Common myeloid progenitor, CD34-positive (primary cell): Measurements from ENCODE around the gene B3GALNT2.

Source experiments
- CTCF ChIA-PET: fragments of 350-600 bp; sonication (Branson Sonifier 250); formaldehyde crosslinking; loops from one replicate; lab custom pipeline; 2021; ENCODE audit warnings: antibody characterized with exemption; lab: Charles Lee
- POLR2A ChIA-PET: fragments of 350-600 bp; sonication (Branson Sonifier 250); formaldehyde crosslinking; loops from one replicate; lab custom pipeline; 2021; ENCODE audit warnings: antibody characterized with exemption; lab: Charles Lee
- DNase-seq, 3 donors: peaks; one replicate each; pipeline versions ENCODE4 v3.0.0 to v3.0.0-alpha.2; 2013
- H3K27ac ChIP-seq, 2 experiments: 1 replicate in 1 of 2; 2 replicates in 1 of 2; pipeline ENCODE4 v1.7.0; 2013; ENCODE audit warnings: inconsistent platforms in 2 of 2, low read length in 2 of 2, mild to moderate bottlenecking in 2 of 2, low read depth in 1 of 2, moderate library complexity in 1 of 2; ENCODE audit not compliant: severe bottlenecking in 2 of 2, insufficient read depth in 1 of 2, poor library complexity in 1 of 2
- H3K27me3 ChIP-seq, 5 experiments: replicated peaks in 2 of 5; 1 replicate in 3 of 5; 2 replicates in 2 of 5; pipeline versions ENCODE4 v1.6.1 to v1.7.0; 2013; ENCODE audit warnings: low read length in 4 of 5, mild to moderate bottlenecking in 2 of 5, moderate library complexity in 2 of 5, inconsistent platforms in 1 of 5; ENCODE audit not compliant: insufficient read depth in 5 of 5, control insufficient read depth in 4 of 5
- H3K36me3 ChIP-seq, 4 experiments: 1 replicate in 2 of 4; 2 replicates in 2 of 4; pipeline versions ENCODE4 v1.6.1 to v1.7.0; 2013; ENCODE audit warnings: low read length in 3 of 4, control low read depth in 1 of 4, mild to moderate bottlenecking in 1 of 4; ENCODE audit not compliant: control insufficient read depth in 4 of 4, insufficient read depth in 4 of 4
- H3K4me1 ChIP-seq, 4 experiments: 1 replicate in 3 of 4; 2 replicates in 1 of 4; pipeline versions ENCODE4 v1.6.1 to v1.7.1; 2013; ENCODE audit warnings: low read length in 3 of 4, mild to moderate bottlenecking in 3 of 4, control low read depth in 1 of 4, inconsistent platforms in 1 of 4, moderate library complexity in 1 of 4; ENCODE audit not compliant: control insufficient read depth in 4 of 4, insufficient read depth in 4 of 4; ENCODE audit errors: control extremely low read depth in 1 of 4
- H3K4me3 ChIP-seq, 7 experiments: 1 replicate in 4 of 7; 2 replicates in 3 of 7; pipeline versions ENCODE4 v1.5.1 to v1.7.0; 2013; ENCODE audit warnings: mild to moderate bottlenecking in 7 of 7, low read length in 6 of 7, moderate library complexity in 6 of 7, inconsistent platforms in 2 of 7, low read depth in 2 of 7, control low read depth in 1 of 7; ENCODE audit not compliant: insufficient read depth in 4 of 7, control insufficient read depth in 1 of 7; ENCODE audit errors: extremely low read depth in 1 of 7
- H3K9me3 ChIP-seq, 5 experiments: 1 replicate in 4 of 5; 2 replicates in 1 of 5; pipeline versions ENCODE4 v1.6.1 to v1.7.1; 2013; ENCODE audit warnings: low read length in 4 of 5, mild to moderate bottlenecking in 2 of 5, inconsistent platforms in 1 of 5, low read depth in 1 of 5, moderate library complexity in 1 of 5; ENCODE audit not compliant: control insufficient read depth in 4 of 5, insufficient read depth in 2 of 5; ENCODE audit errors: control extremely low read depth in 1 of 5
- WGBS: methylation state at CpG from one replicate; pipeline ENCODE4 v1.1.5; 2013; ENCODE audit not compliant: insufficient coverage; 5-methylcytosine and 5-hydroxymethylcytosine counted together

The B3GALNT2 gene

GRCh38 chr1:235515844-235516512 lies 11.7 kb upstream of the B3GALNT2 start:
- H3K9me3 ChIP-seq, result no peaks in the 10 kb centered on the region
- WGBS, result 100% methylated on average over 1 of the region's 5 CpGs
- H3K27ac ChIP-seq, result no peak overlapping the region
- DNase-seq, result peak in 1 of 3 donors; percentile 12
- no peaks in the 10 kb centered on the region for H3K27me3 ChIP-seq
- no peak overlapping the region for H3K4me3 ChIP-seq
- ChIA-PET POLR2A (no interaction called here), CTCF (interaction anchor here (1.0 to 4.8 kb wide), 5 partner anchors 85 to 456 kb away, joined by 3 to 49 read pairs (median 4); no protein-coding TSS in a partner anchor)
- no peaks in the 10 kb centered on the region for H3K4me1 ChIP-seq
- no peaks in the 10 kb centered on the region for H3K36me3 ChIP-seq

GRCh38 chr1:235513495-235514366 lies 9.5 kb upstream of the B3GALNT2 start:
- Histone ChIP-seq H3K27ac (no peak overlapping the region), H3K36me3 (no peaks in the 10 kb centered on the region), H3K9me3 (no peaks in the 10 kb centered on the region), H3K4me1 (no peaks in the 10 kb centered on the region), H3K27me3 (peaks cover 0 to 4% (median 0%) of the 10 kb centered on the region in 5 experiments), H3K4me3 (no peak overlapping the region)
- ChIA-PET POLR2A (interaction anchor here (0.6 kb wide), 1 partner anchor 460 kb away, joined by 3 read pairs; no protein-coding TSS in a partner anchor), CTCF (interaction anchor here (0.7 to 4.8 kb wide), 11 partner anchors 9 to 458 kb away, joined by 3 to 49 read pairs (median 3); no protein-coding TSS in a partner anchor)
- WGBS, result 57% methylated on average over 5 of the region's 8 CpGs
- peak; percentile 74 to 85 (median 77) for DNase-seq

- no peaks in the 10 kb centered on the region for H3K4me1 ChIP-seq
- CTCF ChIA-PET, result interaction anchor here (1.2 to 1.9 kb wide), 3 partner anchors 15 to 219 kb away, joined by 3 to 5 read pairs (median 4); no protein-coding TSS in a partner anchor
- 84% methylated on average over 11 of the region's 13 CpGs for WGBS
- no peaks in the 10 kb centered on the region for H3K9me3 ChIP-seq
- no peak overlapping the region for H3K27ac ChIP-seq
- no peak overlapping the region for H3K4me3 ChIP-seq
- POLR2A ChIA-PET, result no interaction called here
- DNase-seq, result no peak
- H3K36me3 ChIP-seq, result no peaks in the 10 kb centered on the region
- H3K27me3 ChIP-seq, result peaks cover 0 to 4% (median 4%) of the 10 kb centered on the region in 5 experiments
Observed at GRCh38 chr1:235511470-235512240, 7.4 kb upstream of the B3GALNT2 start.

GRCh38 chr1:235510823-235511222 lies 6.6 kb upstream of the B3GALNT2 start:
- no peak overlapping the region for H3K27ac ChIP-seq
- H3K36me3 ChIP-seq, result no peaks in the 10 kb centered on the region
- H3K9me3 ChIP-seq, result no peaks in the 10 kb centered on the region
- ChIA-PET CTCF (interaction anchor here (0.6 to 1.9 kb wide), 4 partner anchors 16 to 271 kb away, joined by 3 to 5 read pairs (median 4); no protein-coding TSS in a partner anchor), POLR2A (no interaction called here)
- H3K4me1 ChIP-seq, result no peaks in the 10 kb centered on the region
- no peak for DNase-seq
- no peak overlapping the region for H3K4me3 ChIP-seq
- 97% methylated on average over 3 of the region's 6 CpGs for WGBS
- H3K27me3 ChIP-seq, result peaks cover 0 to 4% (median 4%) of the 10 kb centered on the region in 5 experiments

GRCh38 chr1:235507623-235508022 lies 3.4 kb upstream of the B3GALNT2 start:
- DNase-seq, result no peak
- H3K4me3 ChIP-seq, result no peak overlapping the region
- H3K9me3 ChIP-seq, result no peaks in the 10 kb centered on the region
- no peaks in the 10 kb centered on the region for H3K36me3 ChIP-seq
- peaks cover 5 to 21% (median 12%) of the 10 kb centered on the region in 4 experiments for H3K4me1 ChIP-seq
- H3K27me3 ChIP-seq, result peaks cover 0 to 4% (median 4%) of the 10 kb centered on the region in 5 experiments
- POLR2A ChIA-PET, result no interaction called here
- WGBS, result 95% methylated on average over 2 of the region's 3 CpGs
- H3K27ac ChIP-seq, result no peak overlapping the region
- CTCF ChIA-PET, result interaction anchor here (2.7 kb wide), 1 partner anchor 94 kb away, joined by 10 read pairs; no protein-coding TSS in a partner anchor

GRCh38 chr1:235504494-235505222 lies 406 bp upstream of the B3GALNT2 start:
- WGBS, result 0% methylated on average over 51 of the region's 61 CpGs
- peak; percentile 99 for DNase-seq
- Histone ChIP-seq H3K27me3 (peaks cover 0 to 4% (median 0%) of the 10 kb centered on the region in 5 experiments), H3K4me1 (peaks cover 5 to 26% (median 15%) of the 10 kb centered on the region in 4 experiments), H3K36me3 (no peaks in the 10 kb centered on the region), H3K4me3 (peak overlapping the region; percentile 52 to 95 (median 76)), H3K27ac (peak overlapping the region in 1 of 2 experiments; percentile 77), H3K9me3 (no peaks in the 10 kb centered on the region)
- POLR2A ChIA-PET, result interaction anchor here (0.6 to 0.7 kb wide), 2 partner anchors 450 to 660 kb away, joined by 3 to 5 read pairs; no protein-coding TSS in a partner anchor
- CTCF ChIA-PET, result interaction anchor here (0.5 to 1.4 kb wide), 9 partner anchors 9 to 468 kb away, joined by 3 to 4 read pairs (median 3); no protein-coding TSS in a partner anchor
